KG1 (cell line): ENCODE measurements around the gene CHD2.

ENCODE experiments used
- DNase-seq: peaks from one replicate; lab custom pipeline; 2025; lab: John Stamatoyannopoulos, UW

Gene CHD2

GRCh38 chr15:92932946-92933649, 33.0 kb downstream of the CHD2 start:
- no peak for DNase-seq

GRCh38 chr15:92933831-92934230, 33.7 kb downstream of the CHD2 start:
- no peak for DNase-seq

- DNase-seq = no peak
Observed at GRCh38 chr15:92934716-92935115, 34.6 kb downstream of the CHD2 start.

- no peak for DNase-seq
Observed at GRCh38 chr15:92936138-92936537, 36.0 kb downstream of the CHD2 start.

- DNase-seq = no peak
Observed at GRCh38 chr15:92936693-92937092, 36.6 kb downstream of the CHD2 start.

GRCh38 chr15:92937901-92938300, 37.8 kb downstream of the CHD2 start:
- DNase-seq = no peak

GRCh38 chr15:92938387-92938786, 38.3 kb downstream of the CHD2 start:
- no peak for DNase-seq

- DNase-seq = no peak
Observed at GRCh38 chr15:92941668-92942067, 41.5 kb downstream of the CHD2 start.

- DNase-seq = no peak
Observed at GRCh38 chr15:92942706-92943105, 42.6 kb downstream of the CHD2 start.

- DNase-seq = no peak
Observed at GRCh38 chr15:92943581-92943980, 43.5 kb downstream of the CHD2 start.

GRCh38 chr15:92944946-92945521, 44.9 kb downstream of the CHD2 start:
- no peak for DNase-seq

- no peak for DNase-seq
Observed at GRCh38 chr15:92947071-92947730, 47.1 kb downstream of the CHD2 start.

GRCh38 chr15:92949604-92950249, 49.6 kb downstream of the CHD2 start:
- no peak for DNase-seq

- no peak for DNase-seq
Observed at GRCh38 chr15:92951800-92952457, 51.8 kb downstream of the CHD2 start.

GRCh38 chr15:92952458-92952850, 52.3 kb downstream of the CHD2 start:
- no peak for DNase-seq

GRCh38 chr15:92953566-92953965, 53.4 kb downstream of the CHD2 start:
- DNase-seq = no peak

- no peak for DNase-seq
Observed at GRCh38 chr15:92954002-92954401, 53.9 kb downstream of the CHD2 start.

- no peak for DNase-seq
Observed at GRCh38 chr15:92954578-92954977, 54.5 kb downstream of the CHD2 start.

- DNase-seq = no peak
Observed at GRCh38 chr15:92955706-92956105, 55.6 kb downstream of the CHD2 start.

GRCh38 chr15:92958105-92958504, 58.0 kb downstream of the CHD2 start:
- no peak for DNase-seq

GRCh38 chr15:92959219-92959618, 59.1 kb downstream of the CHD2 start:
- no peak for DNase-seq

GRCh38 chr15:92960996-92961681, 61.0 kb downstream of the CHD2 start:
- no peak for DNase-seq
